GM18519 (cell line): ENCODE measurements around the gene EN1.

ENCODE experiments used
- ATAC-seq: cut with Tn5 transposase; IDR thresholded peaks from one replicate; pipeline ENCODE4 v1.9.1; 2021; ENCODE audit warnings: mild to moderate bottlenecking, moderate library complexity; ENCODE audit not compliant: unreplicated experiment, low FRiP score

Gene EN1

DNA sequence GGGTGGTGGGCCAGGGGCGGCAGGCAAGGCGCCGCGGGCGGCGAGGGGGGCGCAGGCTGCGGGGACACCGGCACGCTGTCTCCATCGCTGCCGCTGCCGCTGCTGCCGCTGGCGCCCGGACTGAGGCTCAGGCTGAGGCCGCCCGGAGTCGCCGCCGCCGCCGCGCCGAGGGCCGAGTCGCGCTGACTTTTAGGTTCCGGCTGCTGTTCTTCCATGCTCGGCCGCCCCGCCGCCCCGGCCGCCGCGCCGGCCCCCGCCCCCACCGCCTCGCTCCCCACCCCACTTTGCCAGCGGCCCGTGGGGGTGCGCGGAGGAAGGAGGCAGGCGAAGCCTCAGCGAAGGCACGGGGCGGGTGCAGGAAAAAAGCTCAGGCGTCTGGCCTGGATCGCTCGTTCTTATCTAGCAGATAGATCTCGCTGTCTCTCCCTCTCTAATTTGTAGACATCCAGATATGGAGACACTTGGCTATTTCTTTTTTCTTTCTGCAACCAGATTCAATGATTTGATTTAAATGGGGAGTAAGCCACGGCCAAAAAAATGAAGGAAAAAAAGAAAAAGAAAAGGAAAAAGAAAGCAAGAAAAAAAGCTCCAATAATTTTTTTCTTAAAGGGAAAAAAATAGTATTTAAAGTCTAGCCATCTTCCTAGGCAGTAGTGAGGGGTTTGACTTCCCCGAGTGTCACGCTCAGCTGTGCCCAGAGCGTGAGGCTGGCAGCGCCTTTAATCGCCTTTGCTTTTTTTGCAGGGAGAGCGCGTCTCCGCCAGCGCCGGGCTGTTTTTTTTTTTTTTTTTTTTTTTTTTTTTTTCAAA is at the start of gene EN1:
TSS of gene EN1 (minus strand) at position 696 of the 809 bp plus-strand sequence. CDS start at position 215, 481 bp downstream.
- ATAC-seq = no peak

DNA sequence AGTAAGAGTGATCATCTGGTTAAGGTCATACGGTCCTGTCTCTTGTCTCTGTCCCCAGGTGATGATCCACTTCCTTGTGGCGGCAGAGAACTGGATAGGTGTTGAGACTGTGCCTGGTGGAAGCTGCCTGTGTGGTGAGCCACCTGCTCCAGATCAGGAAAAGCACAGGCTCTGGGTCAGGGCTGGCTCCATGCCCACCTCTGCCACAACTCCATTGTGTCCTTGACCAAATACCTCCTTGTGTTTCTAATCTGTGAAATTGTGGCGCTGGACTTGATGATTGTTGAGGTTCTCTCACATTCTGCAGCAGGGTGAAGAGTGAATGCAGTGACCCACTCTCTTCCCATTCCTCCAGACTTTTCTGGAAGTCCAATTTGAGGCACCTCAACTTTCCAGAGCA is 45.7 kb upstream of the EN1 start:
- no peak for ATAC-seq

DNA sequence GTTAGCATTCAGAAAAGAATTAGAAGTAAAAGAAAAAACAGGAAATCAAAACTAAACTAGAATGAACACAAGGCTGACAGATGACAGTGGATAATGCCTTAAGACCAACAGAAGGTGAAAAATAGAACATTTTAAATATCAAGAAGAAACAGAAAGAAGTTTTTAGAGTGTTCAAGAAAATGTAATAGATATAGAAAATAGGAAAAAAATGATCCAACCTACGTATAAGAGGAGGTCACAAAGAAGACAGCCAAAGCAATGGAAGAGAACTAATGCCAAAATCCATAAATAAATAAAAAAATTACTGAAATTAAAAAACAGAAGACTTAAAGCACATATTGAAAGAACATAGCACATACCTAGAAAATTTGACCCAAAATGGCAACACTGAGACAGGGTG is 42.5 kb upstream of the EN1 start:
- ATAC-seq = no peak

DNA sequence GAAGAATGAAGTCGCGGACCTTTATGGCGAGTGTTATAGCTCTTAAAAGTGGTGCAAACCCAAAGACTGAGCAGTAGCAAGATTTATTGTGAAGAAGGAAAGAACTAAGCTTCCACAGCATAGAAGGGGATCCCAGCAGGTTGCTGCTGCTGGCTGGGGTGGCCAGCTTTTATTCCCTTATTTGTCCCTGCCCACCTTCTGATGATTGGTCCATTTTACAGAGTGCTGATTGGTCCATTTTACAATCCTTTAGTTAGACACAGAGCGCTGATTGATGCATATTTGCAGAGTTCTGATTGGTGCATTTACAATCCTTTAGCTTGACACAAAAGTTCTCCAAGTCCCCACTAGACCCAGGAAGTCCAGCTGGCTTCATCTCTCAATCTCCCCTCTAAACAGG is 36.3 kb upstream of the EN1 start:
- no peak for ATAC-seq

DNA sequence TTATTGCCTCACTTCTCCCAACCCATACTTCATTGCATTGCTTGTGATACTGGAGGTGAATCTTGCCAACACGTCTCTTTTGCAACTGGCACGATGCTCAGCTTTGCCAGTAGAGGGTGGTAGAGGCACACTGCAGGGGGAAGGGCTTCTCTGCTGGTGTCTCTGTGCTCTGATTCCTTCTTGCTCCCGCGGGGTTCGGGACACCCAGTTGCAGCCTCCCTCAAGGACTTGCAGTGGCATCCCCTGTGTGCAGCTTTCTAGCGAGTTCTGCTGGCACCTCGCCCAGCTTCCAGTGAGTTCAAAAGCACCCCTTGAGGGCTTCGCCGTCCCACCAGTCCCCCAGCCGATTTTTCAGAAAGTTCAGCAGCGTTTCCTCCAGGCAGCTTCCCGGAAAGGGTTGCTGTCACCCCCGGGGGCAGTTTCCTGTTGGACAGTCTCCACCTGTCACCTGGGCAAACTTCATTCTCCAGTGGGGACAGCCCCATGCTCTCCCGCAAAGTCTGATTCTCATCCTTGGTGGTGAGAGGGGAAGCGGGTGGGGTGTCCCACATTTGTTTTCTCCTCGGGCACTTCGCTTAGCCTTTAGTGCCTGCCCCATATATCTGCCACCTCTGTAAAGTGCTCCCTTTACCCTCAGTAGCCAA is 35.4 kb upstream of the EN1 start:
- peak; percentile 67 for ATAC-seq

DNA sequence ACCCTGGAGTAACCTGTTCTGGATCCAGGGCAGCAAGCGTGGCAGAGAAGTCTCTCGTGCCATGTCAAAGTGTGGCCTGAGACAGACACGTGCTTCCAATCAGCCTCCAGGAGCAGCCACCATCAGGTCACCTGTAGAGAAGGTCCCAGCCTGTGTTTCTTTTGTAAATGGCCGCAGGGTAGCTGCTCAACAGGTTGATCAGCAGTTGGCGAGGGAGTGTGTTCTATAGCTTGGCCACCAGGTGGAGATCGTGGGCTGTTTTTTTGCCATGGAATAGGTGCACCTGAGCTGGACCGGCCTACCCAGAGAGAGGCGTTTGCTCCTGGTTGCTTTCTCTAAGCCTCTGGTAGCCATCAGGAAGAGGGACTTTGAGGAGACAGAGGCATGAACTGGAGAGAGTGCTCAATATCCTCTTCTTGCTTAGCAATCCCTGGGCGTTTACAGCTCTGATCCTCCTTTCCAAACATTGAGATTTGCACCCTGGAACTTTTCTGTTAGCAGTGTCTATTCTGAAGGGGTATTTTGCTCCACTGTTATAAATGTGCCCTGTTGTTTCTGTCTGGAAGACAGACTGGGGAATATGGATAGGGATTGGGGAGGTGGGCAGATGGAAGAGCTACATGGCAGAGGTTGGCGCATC is 34.2 kb upstream of the EN1 start:
- ATAC-seq = peak; percentile 95

DNA sequence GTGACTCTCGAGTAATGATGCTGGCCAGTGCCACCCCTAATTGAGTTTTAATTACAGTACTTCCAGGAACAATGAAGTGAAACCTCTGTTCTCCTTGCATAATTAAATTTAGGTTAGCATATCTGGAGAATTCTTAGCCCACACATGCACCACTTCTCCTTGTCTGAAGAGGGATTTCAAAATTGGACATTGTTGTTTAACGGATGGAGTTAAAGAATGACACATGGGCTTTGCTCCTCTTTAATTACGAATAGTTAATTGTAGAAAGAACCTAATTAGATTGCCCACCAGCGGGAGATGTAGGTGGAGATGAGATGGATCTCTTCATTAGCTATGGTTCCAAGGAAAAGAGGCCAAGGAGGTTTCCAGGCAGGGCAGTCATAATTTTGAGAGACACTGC is 33.1 kb upstream of the EN1 start:
- no peak for ATAC-seq

DNA sequence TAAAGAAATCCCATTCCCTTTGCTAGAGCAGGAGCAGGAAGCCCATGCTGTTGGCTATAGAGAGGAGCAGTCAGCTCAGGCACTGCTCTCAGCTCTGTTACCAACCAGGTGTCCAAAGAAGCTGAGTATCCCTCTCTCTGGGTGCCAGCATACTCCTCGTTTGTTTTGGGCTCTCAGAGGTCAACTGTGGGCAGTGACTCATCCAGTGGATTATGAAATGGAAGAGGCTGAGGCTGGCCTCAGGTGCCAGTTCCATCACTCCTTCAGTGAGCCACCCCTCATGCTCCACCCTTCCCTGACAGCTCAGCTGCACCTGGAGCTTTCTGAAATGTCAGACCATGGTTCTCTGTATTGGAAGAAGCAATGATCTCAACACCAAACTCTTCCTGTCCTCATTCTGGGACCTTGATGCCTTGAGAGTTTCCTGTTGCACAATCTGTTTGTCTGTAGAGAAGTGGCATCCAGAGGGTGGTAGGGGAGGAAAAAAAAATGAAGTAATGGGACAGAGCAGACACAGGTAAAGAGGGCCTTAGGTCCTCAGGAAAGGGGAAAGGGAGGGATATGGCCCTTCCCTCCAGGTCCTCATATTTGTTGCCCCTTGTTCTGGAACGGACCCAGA is 31.2 kb upstream of the EN1 start:
- no peak for ATAC-seq

DNA sequence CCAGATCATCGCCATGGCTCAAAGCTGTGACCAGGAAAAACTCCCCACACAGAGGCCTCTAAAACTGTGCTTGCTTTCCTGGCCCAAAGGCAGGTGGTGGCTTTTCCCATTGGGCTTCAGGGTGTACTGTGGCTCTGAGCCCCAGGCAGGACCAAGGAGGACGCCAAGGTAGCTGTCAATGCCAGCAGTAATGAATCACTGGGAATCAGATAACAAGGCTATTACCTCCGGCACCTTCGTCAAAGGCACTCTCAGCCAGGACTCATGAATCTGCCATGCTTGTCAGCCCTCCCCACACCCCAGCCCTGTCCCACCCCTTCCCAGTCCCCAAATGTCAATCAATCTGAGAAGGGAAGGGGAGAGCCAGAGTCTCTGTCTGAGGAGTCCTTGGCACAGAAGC is 27.9 kb upstream of the EN1 start:
- no peak for ATAC-seq

DNA sequence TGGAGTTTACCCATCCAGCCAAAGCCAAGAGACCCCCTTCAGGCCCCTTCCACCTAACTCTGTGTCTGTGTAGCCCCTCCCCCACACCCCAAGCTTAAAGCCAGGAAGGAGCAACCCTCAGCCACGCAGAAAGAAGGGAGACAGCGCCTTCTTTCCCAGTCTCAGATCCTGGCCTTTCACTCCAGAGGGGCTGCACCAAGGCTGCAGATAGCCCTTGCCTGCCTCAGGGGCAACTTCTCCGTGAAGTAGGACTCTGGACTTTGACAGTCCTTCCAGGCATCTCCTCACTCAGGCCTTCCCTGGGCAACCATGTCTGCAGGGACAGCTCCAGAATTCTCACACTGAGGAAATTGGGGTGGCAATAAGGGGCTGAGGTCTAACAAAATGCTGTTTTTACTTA is 26.9 kb upstream of the EN1 start:
- ATAC-seq = no peak

DNA sequence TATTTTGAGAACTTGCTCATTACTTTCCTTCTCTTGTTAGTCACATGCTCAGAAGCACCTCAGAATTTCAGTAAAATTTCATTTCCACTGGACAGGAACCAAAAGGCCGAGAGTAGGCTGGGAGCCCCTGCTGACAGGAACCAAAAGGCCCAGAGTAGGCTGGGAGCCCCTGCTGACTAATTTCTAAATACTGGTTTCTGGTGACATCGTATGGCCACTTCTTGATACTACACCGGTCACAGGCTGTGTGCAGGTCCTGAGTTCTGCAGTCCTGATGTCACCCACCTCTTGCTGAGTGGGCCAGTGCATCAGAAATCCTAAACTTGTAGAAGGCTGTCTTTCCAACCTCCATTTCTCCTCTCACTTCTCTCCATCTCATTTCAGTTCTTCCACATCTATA is 17.7 kb upstream of the EN1 start:
- peak; percentile 91 for ATAC-seq

DNA sequence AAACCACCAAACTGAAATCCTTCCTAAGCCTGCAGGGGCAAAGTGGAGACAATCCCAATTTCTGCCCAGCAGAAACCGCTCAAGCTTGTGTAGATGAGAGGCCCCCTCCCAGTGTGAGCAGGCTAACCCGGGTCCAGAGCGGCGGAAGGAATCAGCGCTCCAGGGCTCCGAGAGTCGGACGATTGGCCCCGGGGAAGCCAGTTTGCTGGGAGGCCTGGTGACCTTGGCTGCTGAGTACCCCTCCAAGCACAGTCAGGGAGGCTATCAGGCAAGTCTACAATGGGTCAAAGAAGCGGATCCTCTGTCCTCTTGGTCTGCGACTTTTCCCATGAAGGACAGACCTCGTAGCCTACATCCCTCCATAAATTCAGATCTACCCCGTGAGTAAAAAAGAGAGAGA is 16.8 kb upstream of the EN1 start:
- ATAC-seq = no peak

DNA sequence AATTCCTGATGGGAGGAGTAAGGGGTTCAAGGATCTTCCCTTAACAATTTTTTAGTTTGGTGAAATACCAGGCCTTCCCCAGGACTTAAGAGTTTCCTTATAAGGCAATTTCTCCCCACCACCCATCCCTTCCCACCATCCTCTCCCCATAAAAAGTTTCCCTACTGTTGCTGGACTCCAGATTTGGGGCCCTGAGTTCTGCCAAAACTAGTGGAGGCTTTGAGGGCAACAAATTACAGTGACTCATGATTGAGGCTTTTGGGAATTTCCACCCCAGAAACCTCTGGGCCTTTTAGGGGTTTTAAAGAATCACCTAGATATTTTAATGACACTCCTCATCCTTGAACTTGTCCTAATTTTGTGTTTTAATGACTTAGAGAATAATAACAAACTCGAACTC is 14.3 kb upstream of the EN1 start:
- no peak for ATAC-seq

DNA sequence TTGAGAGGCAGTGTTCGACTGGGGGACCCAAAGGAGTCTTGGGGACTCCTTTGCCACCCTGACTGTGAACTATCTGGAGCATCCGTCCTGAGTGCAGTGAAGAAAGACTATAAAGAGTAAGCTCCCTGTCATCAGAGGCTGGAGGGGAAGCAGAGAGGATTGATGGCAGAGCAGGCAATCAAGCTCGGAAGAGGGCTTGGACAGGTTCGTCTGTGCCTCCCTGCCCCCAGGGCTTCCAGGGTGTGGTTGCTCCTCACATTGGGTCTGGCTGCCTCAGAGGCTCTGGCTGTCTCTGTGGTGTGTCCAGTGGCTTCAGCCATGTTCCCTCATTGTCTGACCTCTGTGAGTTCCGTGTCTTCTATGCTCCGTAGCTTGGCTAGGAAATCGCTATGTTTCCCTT is 13.8 kb upstream of the EN1 start:
- ATAC-seq = no peak

DNA sequence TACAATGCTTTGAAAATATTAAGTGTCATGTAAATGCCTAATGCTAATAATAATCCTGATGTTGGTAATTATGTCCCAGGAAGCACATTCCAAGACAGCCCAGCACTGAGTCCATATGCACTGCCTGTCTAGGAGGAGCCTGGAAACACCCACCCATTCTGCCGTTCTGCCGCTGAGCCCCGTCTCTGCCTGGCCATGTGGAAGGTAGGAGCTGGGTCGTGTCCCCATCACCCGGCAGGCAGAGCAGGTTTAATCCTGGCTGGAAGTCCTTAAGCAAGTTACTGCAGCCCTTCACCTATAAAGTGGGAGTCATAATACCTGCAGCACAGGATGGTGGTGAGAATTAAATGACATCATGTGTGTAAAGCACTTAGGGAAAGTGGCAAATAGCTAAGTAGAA is 13.1 kb upstream of the EN1 start:
- ATAC-seq = no peak

DNA sequence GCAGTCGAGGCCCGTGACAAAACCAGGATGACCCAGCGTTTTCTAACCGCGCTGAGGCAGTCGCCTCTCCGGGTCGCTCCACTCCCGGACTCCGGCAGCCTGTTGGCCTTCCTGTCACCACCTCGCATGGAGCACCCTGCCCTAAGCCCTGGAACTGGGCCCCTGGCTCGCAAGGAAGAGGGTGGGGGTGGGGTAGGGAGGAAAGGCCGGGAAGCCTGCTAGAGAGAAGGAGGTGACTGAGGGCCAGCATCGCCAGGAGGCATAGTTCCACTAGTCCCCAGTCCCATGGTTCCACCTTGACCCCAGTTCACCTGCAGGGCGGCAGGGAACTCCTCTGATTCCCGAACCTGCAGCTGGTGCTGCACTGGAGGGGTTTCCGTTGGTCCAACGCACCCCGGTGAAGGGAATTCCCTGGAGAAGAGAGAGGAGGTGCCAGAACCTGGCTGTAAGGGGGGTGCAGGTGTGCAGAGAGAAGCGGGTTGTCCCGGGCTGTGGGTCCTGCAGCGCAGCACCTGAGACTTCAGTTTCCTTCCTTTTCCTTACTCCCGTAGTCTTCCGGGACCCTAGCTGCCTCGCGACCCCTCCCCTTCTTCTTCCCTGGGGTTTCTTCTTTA is 11.8 kb upstream of the EN1 start:
- ATAC-seq = no peak

DNA sequence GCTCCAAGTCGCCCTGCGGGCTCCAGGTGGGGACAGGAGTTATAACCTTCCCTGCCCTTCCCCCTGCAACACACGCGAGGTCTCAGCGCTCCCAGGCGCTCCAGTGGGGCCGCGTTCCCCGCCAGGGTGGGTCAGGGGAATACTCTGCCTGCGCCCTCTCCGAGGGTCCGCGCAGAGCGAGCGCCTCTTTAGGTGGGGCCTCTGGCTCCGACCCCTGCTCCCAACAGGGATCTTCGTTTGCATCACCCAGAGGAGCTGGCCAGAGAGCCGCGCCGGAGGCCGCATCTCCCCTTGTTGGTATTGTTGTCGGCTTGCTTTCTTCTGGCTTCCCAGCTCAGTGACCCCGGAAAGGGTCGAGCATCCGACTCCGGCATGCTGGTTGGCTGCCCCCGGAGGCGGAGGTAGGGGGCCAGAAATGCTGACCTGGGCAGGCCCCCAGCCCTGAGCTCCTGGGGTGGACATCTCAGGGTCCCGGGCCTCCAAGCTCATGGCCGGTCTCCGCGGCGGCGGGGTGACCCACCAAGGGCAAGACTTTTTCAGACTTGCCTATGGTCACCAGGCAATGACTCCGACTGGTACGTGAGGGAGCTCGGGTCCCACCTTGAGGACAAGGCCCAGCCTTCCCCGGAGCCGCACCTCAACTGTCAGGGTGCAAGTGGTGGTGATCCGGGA is 11.2 kb upstream of the EN1 start:
- ATAC-seq = no peak

DNA sequence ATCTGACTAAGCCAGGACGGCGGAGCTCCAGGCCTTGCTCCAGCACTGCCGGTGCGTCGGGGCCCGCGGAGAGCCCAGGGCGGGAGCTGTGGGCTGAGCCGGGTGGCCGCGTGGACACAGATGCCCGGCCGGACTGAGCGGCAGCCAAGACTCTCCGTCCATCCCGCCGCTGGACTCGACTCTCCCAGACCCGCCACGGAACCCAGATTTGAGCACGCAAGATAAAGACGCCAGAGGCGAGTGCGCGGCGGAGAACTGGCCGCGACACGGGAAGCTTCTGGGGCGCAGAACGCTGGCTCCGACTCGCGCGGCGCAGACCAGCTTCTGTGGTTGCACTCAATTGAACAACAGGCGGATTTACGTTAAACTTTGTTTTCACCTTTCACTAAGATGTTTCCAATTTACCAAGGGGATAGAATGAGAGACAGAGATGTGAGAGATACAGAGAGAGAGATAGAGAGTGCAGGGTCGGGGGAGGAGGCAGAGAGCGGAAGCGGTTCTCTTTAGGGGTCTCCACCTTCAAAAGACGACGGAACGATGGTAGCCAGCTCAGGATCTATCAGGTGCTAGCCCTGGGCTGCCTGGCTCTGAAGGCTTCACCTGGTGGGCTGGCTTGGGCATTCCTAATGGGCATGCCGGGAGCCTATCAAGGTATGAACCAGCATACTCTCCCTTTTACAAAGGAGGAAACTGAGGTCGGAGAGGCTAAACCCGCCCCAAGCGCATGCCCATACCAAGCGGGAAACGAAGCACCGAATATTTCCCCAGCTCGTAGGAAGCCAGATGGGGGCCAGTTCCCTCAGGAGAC is 10.4 kb upstream of the EN1 start:
- no peak for ATAC-seq

DNA sequence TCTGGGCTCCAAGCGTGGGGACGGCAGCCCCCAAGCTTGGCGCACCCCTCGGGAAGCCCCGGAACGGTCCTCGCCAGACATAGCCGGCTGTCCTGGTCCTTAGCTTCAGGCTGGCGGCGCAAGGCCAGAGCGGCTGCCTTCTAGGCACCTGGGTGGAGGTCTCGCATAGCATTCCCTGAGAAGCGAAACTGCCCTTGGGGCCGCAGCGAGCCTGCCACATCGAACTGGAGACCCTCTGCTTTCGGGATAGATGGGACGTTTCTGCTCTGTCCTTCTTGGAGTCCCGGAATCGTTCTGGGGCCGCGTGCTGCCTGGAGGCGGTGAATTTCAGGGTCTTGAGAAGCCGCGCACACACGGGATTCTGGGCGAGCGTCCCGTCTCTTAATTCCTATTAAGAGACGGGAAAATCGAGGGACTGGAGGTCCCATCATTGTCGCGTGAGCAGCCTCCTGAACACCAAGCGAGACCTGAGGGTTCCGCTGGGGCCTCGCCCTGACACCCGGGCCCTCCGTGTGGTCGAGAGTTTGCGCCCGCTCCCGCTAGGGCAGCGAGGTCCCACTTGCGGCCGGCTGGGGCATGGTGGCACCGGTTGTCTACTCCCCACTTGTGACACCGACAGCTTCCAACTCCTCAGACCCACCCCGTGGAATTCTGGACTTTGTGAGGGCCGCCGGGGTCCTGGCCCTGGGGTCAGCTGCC is 9.7 kb upstream of the EN1 start:
- ATAC-seq = no peak
